Thyroid gland (tissue), 4 donors: ENCODE results near the gene HMOX1.

Experiments
- POLR2A ChIP-seq, 2 donors: fragments of 450-650 bp; IDR thresholded peaks; one replicate each; pipeline ENCODE4 v1.6.1; 2017; ENCODE audit warnings: antibody characterized with exemption in 2 of 2, mild to moderate bottlenecking in 2 of 2, moderate library complexity in 1 of 2
- TF ChIP-seq, protein P1 (sequence below), 6 experiments: fragments of 200-600 bp in 3 of 6; fragments of 450-650 bp in 3 of 6; sonication (generic) in 3 of 6; IDR thresholded peaks; one replicate each; pipeline ENCODE4 v1.5.1; 2016 to 2019; ENCODE audit warnings: antibody characterized with exemption in 6 of 6, mild to moderate bottlenecking in 2 of 6, inconsistent platforms in 1 of 6, moderate library complexity in 1 of 6

DNA sequence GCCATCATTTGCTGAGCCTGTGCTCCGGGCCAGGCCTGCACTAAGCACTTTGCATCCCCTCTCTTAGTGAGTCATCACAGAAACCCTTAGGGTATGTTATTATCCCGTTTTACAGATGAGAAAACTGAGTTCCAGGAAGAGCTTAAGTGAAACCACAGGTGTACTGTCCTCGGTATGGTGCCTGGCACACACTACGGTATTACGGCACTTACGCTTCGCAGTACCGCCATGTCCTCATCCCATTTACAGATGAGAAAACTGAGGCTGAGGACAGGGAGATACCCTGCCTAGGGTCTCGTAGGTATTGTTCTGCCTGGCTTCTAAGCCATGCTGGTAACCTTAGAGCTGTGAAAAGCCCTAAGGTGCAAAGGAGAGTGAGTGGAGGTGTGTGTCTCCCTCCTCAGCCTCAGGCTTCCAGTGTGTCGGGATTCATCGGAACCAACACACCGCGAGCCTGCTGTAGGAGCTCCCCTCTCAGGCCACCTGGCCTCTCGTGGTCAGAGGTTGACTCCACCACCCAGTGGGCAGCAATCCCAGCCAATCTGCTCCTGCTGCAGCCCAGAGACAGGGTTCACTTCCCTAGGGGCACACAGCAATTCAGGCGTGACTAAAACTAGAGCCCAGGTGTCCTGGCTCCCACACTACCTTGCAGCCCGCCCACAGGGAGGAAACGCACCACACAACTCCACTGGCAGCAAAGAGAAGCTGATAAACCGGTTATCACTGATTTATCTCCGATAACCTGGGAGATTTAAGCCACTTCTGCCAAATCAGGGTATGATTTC lies 39.6 kb upstream of the HMOX1 start:
- TF ChIP-seq, protein P1, sequence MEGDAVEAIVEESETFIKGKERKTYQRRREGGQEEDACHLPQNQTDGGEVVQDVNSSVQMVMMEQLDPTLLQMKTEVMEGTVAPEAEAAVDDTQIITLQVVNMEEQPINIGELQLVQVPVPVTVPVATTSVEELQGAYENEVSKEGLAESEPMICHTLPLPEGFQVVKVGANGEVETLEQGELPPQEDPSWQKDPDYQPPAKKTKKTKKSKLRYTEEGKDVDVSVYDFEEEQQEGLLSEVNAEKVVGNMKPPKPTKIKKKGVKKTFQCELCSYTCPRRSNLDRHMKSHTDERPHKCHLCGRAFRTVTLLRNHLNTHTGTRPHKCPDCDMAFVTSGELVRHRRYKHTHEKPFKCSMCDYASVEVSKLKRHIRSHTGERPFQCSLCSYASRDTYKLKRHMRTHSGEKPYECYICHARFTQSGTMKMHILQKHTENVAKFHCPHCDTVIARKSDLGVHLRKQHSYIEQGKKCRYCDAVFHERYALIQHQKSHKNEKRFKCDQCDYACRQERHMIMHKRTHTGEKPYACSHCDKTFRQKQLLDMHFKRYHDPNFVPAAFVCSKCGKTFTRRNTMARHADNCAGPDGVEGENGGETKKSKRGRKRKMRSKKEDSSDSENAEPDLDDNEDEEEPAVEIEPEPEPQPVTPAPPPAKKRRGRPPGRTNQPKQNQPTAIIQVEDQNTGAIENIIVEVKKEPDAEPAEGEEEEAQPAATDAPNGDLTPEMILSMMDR (IDR thresholded peaks at IDR 0.05), result no peak
- no peak for TF ChIP-seq POLR2A (IDR thresholded peaks at IDR 0.05)
